K562 (cell line): ENCODE results near the gene PTK6. TPM values are rescaled to one million over a fixed set of nuclear protein-coding genes. Genes with fewer than 3 reads are reported as not detected.

ENCODE experiments used
- ATAC-seq: fragments of 200-7000 bp; cut with Tn5 transposase; 3 replicates; pipeline ENCODE4 v1.9.1; 2020; ENCODE audit warnings: moderate library complexity
- BruUV-seq: library from RNA; stranded (reverse); fragments of 400-500 nt; replicated peaks from 2 replicates; lab custom pipeline; 2021; lab: Mats Ljungman, UMichigan
- CTCF ChIA-PET: fragments of 300-600 bp; formaldehyde crosslinking; extraction: SDS; loops from one replicate; lab custom pipeline; 2021; ENCODE audit warnings: low intra/inter-chr PET ratio; lab: Yijun Ruan, JAX
- POLR2A ChIA-PET: fragments of 300-600, 350-650 bp; sonication (Branson Sonifier 250); formaldehyde crosslinking; extraction: SDS; loops from one replicate; lab custom pipeline; 2021; ENCODE audit warnings: antibody characterized with exemption, inconsistent platforms; lab: Yijun Ruan, JAX
- DNase-seq, 4 experiments: peaks; one replicate each; pipeline versions ENCODE4 v3.0.0 to v3.0.0-alpha.2; 2011 to 2018; ENCODE audit warnings: low spot score in 3 of 4, mixed read lengths in 3 of 4; ENCODE audit errors: extremely low read depth in 1 of 4
- FAIRE-seq: peaks from 2 replicates; lab custom pipeline; 2011; peaks lifted over from hg19 to GRCh38; lab: Jason Lieb, UNC
- H2AFZ ChIP-seq: 2 replicates; pipeline ENCODE4 v1.6.0; 2011; ENCODE audit warnings: low read depth, low read length, control low read depth, inconsistent platforms
- H3K27ac ChIP-seq: fragments of 200-600 bp; 3 replicates; pipeline ENCODE4 v1.8.0; 2011; ENCODE audit warnings: low read depth, mild to moderate bottlenecking, control low read depth, inconsistent platforms, low read length, moderate library complexity, mixed read lengths; ENCODE audit errors: extremely low read depth
- H3K27me3 ChIP-seq, 2 experiments: fragments of 300-600 bp in 1 of 2; 2 replicates in 1 of 2; 3 replicates in 1 of 2; pipeline versions ENCODE4 v1.6.0 to v1.8.0; 2011; ENCODE audit warnings: inconsistent platforms in 2 of 2, low read length in 2 of 2, mild to moderate bottlenecking in 1 of 2, mixed read lengths in 1 of 2, moderate library complexity in 1 of 2; ENCODE audit not compliant: control insufficient read depth in 2 of 2, insufficient read depth in 2 of 2
- H3K36me3 ChIP-seq: fragments of 300-600 bp; 3 replicates; pipeline ENCODE4 v1.8.0; 2011; ENCODE audit warnings: mild to moderate bottlenecking, low read length, inconsistent platforms; ENCODE audit not compliant: control insufficient read depth, insufficient read depth
- H3K4me1 ChIP-seq, 2 experiments: fragments of 200-600 bp in 1 of 2; replicated peaks in 1 of 2; 2 replicates in 1 of 2; 3 replicates in 1 of 2; pipeline versions ENCODE4 v1.5.1 to v1.8.0; 2011; ENCODE audit warnings: inconsistent platforms in 2 of 2, low read length in 2 of 2, mild to moderate bottlenecking in 1 of 2, mixed read lengths in 1 of 2, moderate library complexity in 1 of 2; ENCODE audit not compliant: control insufficient read depth in 2 of 2, insufficient read depth in 2 of 2
- H3K4me2 ChIP-seq: 2 replicates; pipeline ENCODE4 v1.6.1; 2011; ENCODE audit warnings: low read length, control low read depth, inconsistent platforms, mixed read lengths; ENCODE audit not compliant: insufficient read depth
- H3K4me3 ChIP-seq: fragments of 200-600 bp; sonication (generic), shearing (Covaris generic); 2 replicates; pipeline ENCODE4 v1.5.1; 2016; ENCODE audit warnings: control low read depth, inconsistent platforms
- H3K79me2 ChIP-seq: fragments of 200-600 bp; 3 replicates; pipeline ENCODE4 v1.8.0; 2011; ENCODE audit warnings: low read length, inconsistent platforms; ENCODE audit not compliant: control insufficient read depth, insufficient read depth
- H3K9ac ChIP-seq, 2 experiments: 2 replicates each; pipeline versions ENCODE4 v1.6.0 to v1.6.1; 2011; ENCODE audit warnings: low read depth in 2 of 2, low read length in 2 of 2, control low read depth in 1 of 2, inconsistent platforms in 1 of 2, mild to moderate bottlenecking in 1 of 2, mixed read lengths in 1 of 2; ENCODE audit not compliant: insufficient read depth in 1 of 2
- H3K9me1 ChIP-seq: one replicate; pipeline ENCODE4 v1.6.0; 2011; ENCODE audit warnings: inconsistent platforms, mild to moderate bottlenecking, low read length, moderate library complexity; ENCODE audit not compliant: control insufficient read depth, insufficient read depth
- H3K9me3 ChIP-seq: replicated peaks from 2 replicates; pipeline ENCODE4 v1.5.1; 2011; ENCODE audit warnings: low read depth, low read length, inconsistent platforms; ENCODE audit not compliant: control insufficient read depth, insufficient read depth
- H4K20me1 ChIP-seq: replicated peaks from 2 replicates; pipeline ENCODE4 v1.6.1; 2011; ENCODE audit warnings: low read length, inconsistent platforms, mixed read lengths; ENCODE audit not compliant: control insufficient read depth, insufficient read depth
- ELF4 ChIP-seq: fragments of 450-650 bp; formaldehyde crosslinking; IDR thresholded peaks from 2 replicates; pipeline ENCODE4 v1.4.0; 2022; ENCODE audit warnings: missing genetic modification characterization
- ESRRA ChIP-seq: fragments of 450-650 bp; IDR thresholded peaks from 2 replicates; pipeline ENCODE4 v1.6.1; 2014; ENCODE audit warnings: low read depth, mild to moderate bottlenecking, moderate library complexity, borderline replicate concordance
- NFIC ChIP-seq: fragments of 450-650 bp; IDR thresholded peaks from 2 replicates; pipeline ENCODE4 v1.6.1; 2017; ENCODE audit warnings: mild to moderate bottlenecking, inconsistent platforms
- PHB ChIP-seq: fragments of 250-450 bp; sonication (Bioruptor Pico); IDR thresholded peaks from 2 replicates; pipeline ENCODE4 v1.5.0; 2021
- POLR2G ChIP-seq: fragments of 200-400 bp; formaldehyde crosslinking; IDR thresholded peaks from 2 replicates; pipeline ENCODE4 v1.6.1; 2017; ENCODE audit warnings: low read depth, mild to moderate bottlenecking, antibody characterized with exemption, low read length, moderate library complexity
- PPARD ChIP-seq: fragments of 250-450 bp; sonication (Bioruptor Pico); IDR thresholded peaks from 2 replicates; pipeline ENCODE4 v1.8.0; 2022; ENCODE audit warnings: inconsistent platforms, mild to moderate bottlenecking, moderate library complexity
- ZBTB33 ChIP-seq: sonication (generic); formaldehyde crosslinking; IDR thresholded peaks from 2 replicates; pipeline ENCODE4 v1.8.1; 2023; ENCODE audit warnings: mild to moderate bottlenecking, missing genetic modification reagents
- WGBS: fragments of 100-300 bp; shearing (Covaris generic); methylation state at CpG from one replicate; pipeline ENCODE4 v1.1.6; 2016; ENCODE audit warnings: low coverage, mixed read lengths; ENCODE audit not compliant: insufficient coverage; ENCODE audit errors: missing lambda C conversion rate; 5-methylcytosine and 5-hydroxymethylcytosine counted together
- in situ Hi-C: fragments of 300-500 bp; cut with MboI; formaldehyde crosslinking; loops from 4 replicates; pipeline ENCODE4 v1.15.0; 2018; ENCODE audit warnings: inconsistent platforms, mixed read lengths
- intact Hi-C: fragments of 100-400 bp; cut with micrococcal nuclease; formaldehyde crosslinking; loops from 2 replicates; pipeline ENCODE4 v1.14.2; 2022
- polyA plus RNA-seq, 8 experiments: library from polyadenylated mRNA; depleted of rRNA in 4 of 8; stranded (reverse) in 5 of 8; unstranded in 3 of 8; fragments of >200 nt; fragmentation: Nextera tagmentation in 2 of 8; fragmentation: Illumina TruSeq in 1 of 8; extraction: Ambion mirVana in 2 of 8; extraction: Trizol in 1 of 8; gene quantifications; 2 replicates each; pipeline versions ENCODE4 v1.2.1 to v1.2.3, GENCODE V29; 2011 to 2014; ENCODE audit warnings: inconsistent platforms in 1 of 8, missing spikeins in 1 of 8
- total RNA-seq, 7 experiments: library from RNA; depleted of rRNA in 6 of 7; stranded (reverse); fragments of >200 nt in 6 of 7; fragmentation: Illumina TruSeq in 2 of 7; extraction: Trizol in 2 of 7; gene quantifications; 2 replicates each; pipeline versions ENCODE4 v1.2.1 to v1.2.3, GENCODE V29; 2011 to 2021; ENCODE audit warnings: low replicate concordance in 1 of 7

PTK6 gene
- total and polyA plus RNA-seq, 9 of the 15 experiments (the other 6 are each of a cell fraction or from before 2014, with no cell fraction given), result 0.07 TPM; not detected in 8

- TF ChIP-seq ESRRA, result no peak
- no peak for TF ChIP-seq PPARD (CRISPR knock-in tag)
- TF ChIP-seq POLR2G, result peak; percentile 26
- no peak for TF ChIP-seq PHB (CRISPR knock-in tag)
- TF ChIP-seq NFIC, result peak; percentile 69
- TF ChIP-seq ELF4 (CRISPR knock-in tag), result no peak
- peak; percentile 77 for TF ChIP-seq ZBTB33 (CRISPR knock-in tag)
- H3K9ac ChIP-seq, result no peak overlapping the region
These were observed 28.0 kb upstream of the PTK6 start for GRCh38 chr20:63565021-63565698.

More at GRCh38 chr20:63565021-63565698, 28.0 kb upstream of the PTK6 start:
- Histone ChIP-seq H3K4me2 (no peak overlapping the region), H3K9me1 (no peaks in the 10 kb centered on the region), H3K27me3 (peaks cover 0 to 24% of the 10 kb centered on the region in 2 experiments; a peak in 2 of 5 replicates), H2AFZ (no peak overlapping the region), H3K9me3 (no peaks in the 10 kb centered on the region), H3K36me3 (no peaks in the 10 kb centered on the region), H3K27ac (no peak overlapping the region), H4K20me1 (no peaks in the 10 kb centered on the region), H3K79me2 (no peaks in the 10 kb centered on the region), H3K4me3 (no peak overlapping the region), H3K4me1 (peaks cover 0 to 91% of the 10 kb centered on the region in 2 experiments; a peak in 3 of 5 replicates)
- WGBS, result 48% methylated on average over 38 of the region's 61 CpGs
- no peak for ATAC-seq
- in situ Hi-C loops, result no loop called here
- ChIA-PET POLR2A (interaction anchor here (0.6 to 1.9 kb wide), 4 partner anchors 8 to 62 kb away, joined by 3 to 9 read pairs (median 4); partner anchors contain the start of gene GMEB2), CTCF (no interaction called here)
- no TSS peak for BruUV-seq
- intact Hi-C loops, result no loop called here
- FAIRE-seq, result no peak
- no peak for DNase-seq
